Measurements from ENCODE around the gene AP3B1.

Gene AP3B1

DNA sequence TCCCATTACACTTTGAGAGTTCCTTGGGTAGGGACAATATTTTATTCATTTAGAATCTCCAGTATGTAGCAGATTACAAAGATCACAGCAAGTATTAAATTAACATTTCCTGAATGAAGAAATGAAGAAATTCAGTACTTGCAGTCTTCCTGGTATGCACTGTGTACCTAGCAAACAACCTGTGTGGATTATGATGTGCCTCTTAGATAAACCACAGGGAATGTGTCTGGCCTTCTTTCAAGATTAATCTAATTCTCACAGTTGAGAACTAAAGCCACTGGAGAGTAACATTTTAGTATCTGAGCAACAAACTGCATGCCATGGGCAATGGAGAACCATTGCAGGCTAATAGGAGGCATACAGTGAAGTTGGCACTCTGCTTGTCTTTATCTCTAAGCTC, 199.4 kb downstream of the AP3B1 start:
- H4K20me1 ChIP-seq (ENCODE audit: insufficient read depth, low read length) = no peaks in the 10 kb centered on the region
- H3K4me3 ChIP-seq (ENCODE audit: low read length) = no peak overlapping the region
- no peaks in the 10 kb centered on the region for H3K4me1 ChIP-seq (ENCODE audit: low read length)
- H3K27me3 ChIP-seq (ENCODE audit: low read depth, low read length) = no peaks in the 10 kb centered on the region
- H3K9me3 ChIP-seq (ENCODE audit: insufficient read depth, low read length) = no peaks in the 10 kb centered on the region
- H3K36me3 ChIP-seq (replicated peaks; ENCODE audit: low read depth, low read length) = peaks cover 15% of the 10 kb centered on the region
- H2AFZ ChIP-seq (ENCODE audit: low read depth, low read length) = no peak overlapping the region
- H3K79me2 ChIP-seq (ENCODE audit: low read length) = no peaks in the 10 kb centered on the region
- H3K9ac ChIP-seq (ENCODE audit: low read length) = no peak overlapping the region
- H3K4me2 ChIP-seq (ENCODE audit: low read length) = no peak overlapping the region
- no peak for TF ChIP-seq CTCF (IDR thresholded peaks at IDR 0.05; ENCODE audit: low read depth, low read length)
- TF ChIP-seq EZH2phosphoT487 (IDR thresholded peaks at IDR 0.05; ENCODE audit: low read depth) = no peak
- no peak overlapping the region for H3K27ac ChIP-seq (ENCODE audit: low read length)

GRCh38 chr5:78090002-78090401, 204.5 kb downstream of the AP3B1 start:
- Histone ChIP-seq H3K36me3 (replicated peaks; ENCODE audit: low read depth, low read length) (no peaks in the 10 kb centered on the region), H3K9ac (ENCODE audit: low read length) (no peak overlapping the region), H3K27ac (ENCODE audit: low read length) (no peak overlapping the region), H4K20me1 (ENCODE audit: insufficient read depth, low read length) (no peaks in the 10 kb centered on the region), H3K27me3 (ENCODE audit: low read depth, low read length) (no peaks in the 10 kb centered on the region), H3K4me3 (ENCODE audit: low read length) (no peak overlapping the region), H3K4me2 (ENCODE audit: low read length) (no peak overlapping the region), H2AFZ (ENCODE audit: low read depth, low read length) (no peak overlapping the region), H3K4me1 (ENCODE audit: low read length) (no peaks in the 10 kb centered on the region), H3K79me2 (ENCODE audit: low read length) (no peaks in the 10 kb centered on the region), H3K9me3 (ENCODE audit: insufficient read depth, low read length) (no peaks in the 10 kb centered on the region)
- TF ChIP-seq CTCF (IDR thresholded peaks at IDR 0.05; ENCODE audit: low read depth, low read length) (no peak), EZH2phosphoT487 (IDR thresholded peaks at IDR 0.05; ENCODE audit: low read depth) (no peak)

GRCh38 chr5:78078858-78079257, 215.6 kb downstream of the AP3B1 start:
- Histone ChIP-seq H3K9me3 (ENCODE audit: insufficient read depth, low read length) (no peaks in the 10 kb centered on the region), H3K9ac (ENCODE audit: low read length) (no peak overlapping the region), H3K79me2 (ENCODE audit: low read length) (no peaks in the 10 kb centered on the region), H3K27ac (ENCODE audit: low read length) (no peak overlapping the region), H3K4me3 (ENCODE audit: low read length) (no peak overlapping the region), H3K4me1 (ENCODE audit: low read length) (no peaks in the 10 kb centered on the region), H3K36me3 (replicated peaks; ENCODE audit: low read depth, low read length) (no peaks in the 10 kb centered on the region), H3K4me2 (ENCODE audit: low read length) (no peak overlapping the region), H3K27me3 (ENCODE audit: low read depth, low read length) (no peaks in the 10 kb centered on the region), H4K20me1 (ENCODE audit: insufficient read depth, low read length) (no peaks in the 10 kb centered on the region), H2AFZ (ENCODE audit: low read depth, low read length) (no peak overlapping the region)
- TF ChIP-seq CTCF (IDR thresholded peaks at IDR 0.05; ENCODE audit: low read depth, low read length) = no peak
- no peak for TF ChIP-seq EZH2phosphoT487 (IDR thresholded peaks at IDR 0.05; ENCODE audit: low read depth)

DNA sequence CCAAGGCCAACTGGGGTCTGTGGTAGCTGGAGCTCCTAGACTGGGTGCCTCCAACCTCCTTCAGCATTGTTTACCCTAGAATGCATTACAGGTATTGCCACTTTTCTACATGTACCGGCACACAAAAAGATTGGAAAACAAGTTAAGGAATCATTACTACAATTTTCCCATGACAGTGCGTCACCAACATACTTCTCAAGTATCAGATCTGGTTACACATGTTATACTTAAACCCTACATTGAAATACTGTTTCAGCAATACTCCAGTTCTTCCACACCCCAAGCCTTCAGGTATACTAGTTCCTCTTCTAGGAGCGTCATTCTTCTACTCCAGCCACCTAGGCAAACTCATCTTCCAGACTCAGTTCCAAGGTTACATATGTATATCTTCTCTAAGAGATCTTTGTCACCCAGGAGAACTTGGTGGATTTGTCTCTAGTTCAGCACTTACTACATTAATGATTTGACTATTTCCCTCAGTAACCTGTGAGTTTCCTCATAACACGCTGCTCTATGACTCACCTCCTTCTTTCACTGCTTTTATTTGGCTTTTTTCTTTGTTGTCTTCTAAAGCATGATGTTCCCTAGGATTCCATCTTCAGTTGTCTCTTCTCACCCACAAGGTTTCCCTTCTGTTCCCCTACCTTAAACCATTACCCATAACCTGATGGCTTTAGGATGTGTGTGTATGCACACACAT, 217.0 kb downstream of the AP3B1 start:
- no peak overlapping the region for H3K9ac ChIP-seq (ENCODE audit: low read length)

More for the DNA sequence above, 217.0 kb downstream of the AP3B1 start:
- H3K79me2 ChIP-seq (ENCODE audit: low read length) = no peaks in the 10 kb centered on the region
- no peak overlapping the region for H3K4me2 ChIP-seq (ENCODE audit: low read length)
- H3K27ac ChIP-seq (ENCODE audit: low read length) = no peak overlapping the region
- H2AFZ ChIP-seq (ENCODE audit: low read depth, low read length) = no peak overlapping the region
- no peaks in the 10 kb centered on the region for H3K4me1 ChIP-seq (ENCODE audit: low read length)
- H4K20me1 ChIP-seq (ENCODE audit: insufficient read depth, low read length) = no peaks in the 10 kb centered on the region
- H3K9me3 ChIP-seq (ENCODE audit: insufficient read depth, low read length) = no peaks in the 10 kb centered on the region
- TF ChIP-seq CTCF (IDR thresholded peaks at IDR 0.05; ENCODE audit: low read depth, low read length) (no peak), EZH2phosphoT487 (IDR thresholded peaks at IDR 0.05; ENCODE audit: low read depth) (no peak)
- no peaks in the 10 kb centered on the region for H3K27me3 ChIP-seq (ENCODE audit: low read depth, low read length)
- H3K4me3 ChIP-seq (ENCODE audit: low read length) = no peak overlapping the region
- no peaks in the 10 kb centered on the region for H3K36me3 ChIP-seq (replicated peaks; ENCODE audit: low read depth, low read length)

Data from OCI-LY3 (cell line).